ENCODE results near the gene TUBB1.
A peak's percentile ranks its signal among the peaks of the same experiment; 100 is the strongest.

TUBB1 gene

DNA sequence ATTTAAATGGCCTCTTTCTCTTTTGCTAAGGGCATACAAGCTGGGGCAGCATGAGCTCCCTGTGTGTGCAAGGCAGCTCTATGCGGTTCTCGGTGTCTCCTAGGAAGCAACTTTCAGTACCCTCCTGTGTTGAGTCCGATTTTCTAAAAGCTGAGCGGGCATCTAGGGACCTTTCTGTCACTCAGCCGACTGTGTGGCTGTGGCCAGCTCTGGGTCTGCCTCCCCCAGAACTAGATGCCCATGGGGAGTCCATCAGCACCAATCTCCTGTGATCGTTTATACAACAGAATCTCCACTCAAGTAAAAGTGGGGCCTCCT lies 30.7 kb upstream of the TUBB1 start:
- H3K27me3 ChIP-seq (ENCODE audit: control insufficient read depth, insufficient read depth, low read length) = no peaks in the 10 kb centered on the region
- H3K27ac ChIP-seq = no peak overlapping the region
- H3K4me3 ChIP-seq (ENCODE audit: low read depth, low read length) = no peak overlapping the region
- no peaks in the 10 kb centered on the region for H3K79me2 ChIP-seq
- no peaks in the 10 kb centered on the region for H3K36me3 ChIP-seq (ENCODE audit: control insufficient read depth, insufficient read depth, low read length)
- peaks cover 5% of the 10 kb centered on the region for H3K4me1 ChIP-seq
- no peak overlapping the region for H2AFZ ChIP-seq
- no peak overlapping the region for H3K4me2 ChIP-seq (ENCODE audit: low read length)
- no peaks in the 10 kb centered on the region for H3K9me3 ChIP-seq (ENCODE audit: control insufficient read depth, low read length)
- TF ChIP-seq, protein P1, sequence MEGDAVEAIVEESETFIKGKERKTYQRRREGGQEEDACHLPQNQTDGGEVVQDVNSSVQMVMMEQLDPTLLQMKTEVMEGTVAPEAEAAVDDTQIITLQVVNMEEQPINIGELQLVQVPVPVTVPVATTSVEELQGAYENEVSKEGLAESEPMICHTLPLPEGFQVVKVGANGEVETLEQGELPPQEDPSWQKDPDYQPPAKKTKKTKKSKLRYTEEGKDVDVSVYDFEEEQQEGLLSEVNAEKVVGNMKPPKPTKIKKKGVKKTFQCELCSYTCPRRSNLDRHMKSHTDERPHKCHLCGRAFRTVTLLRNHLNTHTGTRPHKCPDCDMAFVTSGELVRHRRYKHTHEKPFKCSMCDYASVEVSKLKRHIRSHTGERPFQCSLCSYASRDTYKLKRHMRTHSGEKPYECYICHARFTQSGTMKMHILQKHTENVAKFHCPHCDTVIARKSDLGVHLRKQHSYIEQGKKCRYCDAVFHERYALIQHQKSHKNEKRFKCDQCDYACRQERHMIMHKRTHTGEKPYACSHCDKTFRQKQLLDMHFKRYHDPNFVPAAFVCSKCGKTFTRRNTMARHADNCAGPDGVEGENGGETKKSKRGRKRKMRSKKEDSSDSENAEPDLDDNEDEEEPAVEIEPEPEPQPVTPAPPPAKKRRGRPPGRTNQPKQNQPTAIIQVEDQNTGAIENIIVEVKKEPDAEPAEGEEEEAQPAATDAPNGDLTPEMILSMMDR (IDR thresholded peaks at IDR 0.05) = no peak
- no peak overlapping the region for H3K9ac ChIP-seq

- no peak overlapping the region for H3K27ac ChIP-seq
- TF ChIP-seq, protein P1 (IDR thresholded peaks at IDR 0.05) = no peak
- H3K9me3 ChIP-seq (ENCODE audit: control insufficient read depth, low read length) = no peaks in the 10 kb centered on the region
- H3K4me3 ChIP-seq (ENCODE audit: low read depth, low read length) = no peak overlapping the region
- no peaks in the 10 kb centered on the region for H3K36me3 ChIP-seq (ENCODE audit: control insufficient read depth, insufficient read depth, low read length)
- no peaks in the 10 kb centered on the region for H3K79me2 ChIP-seq
- H3K27me3 ChIP-seq (ENCODE audit: control insufficient read depth, insufficient read depth, low read length) = no peaks in the 10 kb centered on the region
- no peak overlapping the region for H3K4me2 ChIP-seq (ENCODE audit: low read length)
- peaks cover 8% of the 10 kb centered on the region for H3K4me1 ChIP-seq
- H2AFZ ChIP-seq = no peak overlapping the region
- H3K9ac ChIP-seq = no peak overlapping the region
These were observed 30.0 kb upstream of the TUBB1 start for GRCh38 chr20:58989196-58989595.

DNA sequence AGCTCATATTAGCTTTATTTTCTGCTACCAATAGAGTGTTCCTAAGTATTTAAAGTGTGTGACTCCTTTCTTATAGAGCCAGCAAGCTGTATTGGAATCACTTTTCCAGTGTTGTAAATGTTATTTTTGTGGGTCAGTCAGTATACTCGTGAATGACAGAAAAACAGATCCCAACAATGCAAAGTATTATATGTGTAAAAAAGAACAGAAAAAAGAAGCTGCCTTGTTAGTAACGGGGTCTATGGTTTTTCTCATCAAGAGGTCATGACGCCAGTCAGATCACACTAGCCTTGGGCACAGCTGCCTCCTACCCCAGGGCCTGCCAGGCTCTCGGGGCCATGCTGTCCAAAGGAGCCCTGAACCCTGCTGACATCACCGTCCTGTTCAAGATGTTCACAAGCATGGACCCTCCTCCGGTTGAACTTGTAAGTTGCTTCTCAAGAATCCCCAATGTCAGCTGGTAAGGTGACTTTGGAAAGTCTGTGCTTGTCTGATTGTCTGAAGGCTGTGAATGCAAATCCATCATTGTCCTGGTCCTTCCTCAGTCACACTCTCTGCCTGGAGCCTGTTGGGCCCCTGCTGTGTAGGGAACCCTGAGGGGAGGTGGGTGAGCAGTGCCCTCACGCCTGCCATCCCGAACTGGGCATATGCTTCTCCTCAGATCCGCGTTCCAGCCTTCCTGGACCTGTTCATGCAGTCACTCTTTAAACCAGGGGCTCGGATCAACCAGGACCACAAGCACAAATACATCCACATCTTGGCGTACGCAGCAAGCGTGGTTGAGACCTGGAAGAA lies 28.4 kb upstream of the TUBB1 start:
- H3K9ac ChIP-seq = no peak overlapping the region
- TF ChIP-seq, protein P1 (IDR thresholded peaks at IDR 0.05) = no peak
- peaks cover 8% of the 10 kb centered on the region for H3K4me1 ChIP-seq
- H3K9me3 ChIP-seq (ENCODE audit: control insufficient read depth, low read length) = no peaks in the 10 kb centered on the region
- no peak overlapping the region for H2AFZ ChIP-seq
- no peaks in the 10 kb centered on the region for H3K79me2 ChIP-seq
- H3K4me2 ChIP-seq (ENCODE audit: low read length) = no peak overlapping the region
- no peaks in the 10 kb centered on the region for H3K36me3 ChIP-seq (ENCODE audit: control insufficient read depth, insufficient read depth, low read length)
- H3K4me3 ChIP-seq (ENCODE audit: low read depth, low read length) = no peak overlapping the region
- no peaks in the 10 kb centered on the region for H3K27me3 ChIP-seq (ENCODE audit: control insufficient read depth, insufficient read depth, low read length)
- no peak overlapping the region for H3K27ac ChIP-seq

DNA sequence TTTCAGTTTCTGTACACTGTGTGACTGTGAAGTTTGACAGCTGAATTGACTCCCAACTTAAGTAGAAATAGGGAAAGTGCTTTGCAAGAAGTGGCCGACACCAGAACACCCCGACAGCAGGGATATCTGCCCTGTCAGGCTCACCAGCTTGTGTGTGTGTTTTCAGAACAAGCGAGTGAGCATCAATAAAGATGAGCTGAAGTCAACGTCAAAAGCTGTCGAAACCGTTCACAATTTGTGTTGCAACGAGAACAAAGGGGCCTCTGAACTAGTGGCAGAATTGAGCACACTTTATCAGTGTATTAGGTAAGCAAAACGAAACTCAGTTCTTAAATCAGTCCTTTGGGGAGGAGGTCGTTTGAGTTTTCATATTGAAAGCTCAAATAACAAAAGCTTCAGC lies 27.5 kb upstream of the TUBB1 start:
- Histone ChIP-seq H3K4me2 (ENCODE audit: low read length) (no peak overlapping the region), H3K36me3 (ENCODE audit: control insufficient read depth, insufficient read depth, low read length) (no peaks in the 10 kb centered on the region), H3K27ac (no peak overlapping the region), H2AFZ (no peak overlapping the region), H3K9me3 (ENCODE audit: control insufficient read depth, low read length) (no peaks in the 10 kb centered on the region), H3K4me1 (peaks cover 8% of the 10 kb centered on the region), H3K9ac (no peak overlapping the region), H3K27me3 (ENCODE audit: control insufficient read depth, insufficient read depth, low read length) (no peaks in the 10 kb centered on the region), H3K4me3 (ENCODE audit: low read depth, low read length) (no peak overlapping the region), H3K79me2 (no peaks in the 10 kb centered on the region)
- TF ChIP-seq, protein P1 (IDR thresholded peaks at IDR 0.05) = no peak

GRCh38 chr20:58992911-58993310 lies 26.3 kb upstream of the TUBB1 start:
- peaks cover 8% of the 10 kb centered on the region for H3K4me1 ChIP-seq
- H3K27ac ChIP-seq = peak overlapping the region; percentile 43
- no peaks in the 10 kb centered on the region for H3K36me3 ChIP-seq (ENCODE audit: control insufficient read depth, insufficient read depth, low read length)
- H3K4me3 ChIP-seq (ENCODE audit: low read depth, low read length) = no peak overlapping the region
- no peak overlapping the region for H3K4me2 ChIP-seq (ENCODE audit: low read length)
- no peak overlapping the region for H2AFZ ChIP-seq
- TF ChIP-seq, protein P1 (IDR thresholded peaks at IDR 0.05) = no peak
- no peaks in the 10 kb centered on the region for H3K9me3 ChIP-seq (ENCODE audit: control insufficient read depth, low read length)
- H3K27me3 ChIP-seq (ENCODE audit: control insufficient read depth, insufficient read depth, low read length) = no peaks in the 10 kb centered on the region
- no peaks in the 10 kb centered on the region for H3K79me2 ChIP-seq
- H3K9ac ChIP-seq = no peak overlapping the region
